GM21367 (cell line): ENCODE measurements around the gene GALNTL6.

ENCODE experiments used
- ATAC-seq: cut with Tn5 transposase; IDR thresholded peaks from one replicate; pipeline ENCODE4 v1.9.1; 2021; ENCODE audit not compliant: unreplicated experiment

Gene GALNTL6

GRCh38 chr4:171876636-171877035 is 63.4 kb downstream of the GALNTL6 start:
- no peak for ATAC-seq

- no peak for ATAC-seq
Measured at GRCh38 chr4:171880136-171880535, 66.9 kb downstream of the GALNTL6 start.

- no peak for ATAC-seq
Measured at GRCh38 chr4:171889681-171890080, 76.5 kb downstream of the GALNTL6 start.

GRCh38 chr4:171891038-171891437 is 77.8 kb downstream of the GALNTL6 start:
- ATAC-seq = peak; percentile 72

GRCh38 chr4:171896426-171896825 is 83.2 kb downstream of the GALNTL6 start:
- ATAC-seq = no peak

GRCh38 chr4:171919314-171919713 is 106.1 kb downstream of the GALNTL6 start:
- ATAC-seq = no peak

GRCh38 chr4:171920901-171921300 is 107.7 kb downstream of the GALNTL6 start:
- ATAC-seq = no peak

GRCh38 chr4:171924746-171925376 is 111.7 kb downstream of the GALNTL6 start:
- ATAC-seq = no peak

GRCh38 chr4:171928336-171928735 is 115.1 kb downstream of the GALNTL6 start:
- ATAC-seq = no peak

GRCh38 chr4:171929477-171929876 is 116.3 kb downstream of the GALNTL6 start:
- ATAC-seq = no peak

- ATAC-seq = no peak
Measured at GRCh38 chr4:171929907-171930306, 116.7 kb downstream of the GALNTL6 start.

GRCh38 chr4:171932238-171932637 is 119.0 kb downstream of the GALNTL6 start:
- no peak for ATAC-seq

GRCh38 chr4:171940656-171941055 is 127.5 kb downstream of the GALNTL6 start:
- no peak for ATAC-seq

GRCh38 chr4:171947400-171947799 is 134.2 kb downstream of the GALNTL6 start:
- no peak for ATAC-seq

- ATAC-seq = no peak
Measured at GRCh38 chr4:171948038-171948437, 134.8 kb downstream of the GALNTL6 start.

GRCh38 chr4:171954650-171955049 is 141.4 kb downstream of the GALNTL6 start:
- ATAC-seq = peak; percentile 65

GRCh38 chr4:171956678-171957077 is 143.5 kb downstream of the GALNTL6 start:
- ATAC-seq = no peak

- no peak for ATAC-seq
Measured at GRCh38 chr4:171962110-171962509, 148.9 kb downstream of the GALNTL6 start.

GRCh38 chr4:171966356-171966755 is 153.2 kb downstream of the GALNTL6 start:
- no peak for ATAC-seq

- ATAC-seq = no peak
Measured at GRCh38 chr4:171978216-171978615, 165.0 kb downstream of the GALNTL6 start.

- ATAC-seq = no peak
Measured at GRCh38 chr4:171979461-171979860, 166.3 kb downstream of the GALNTL6 start.

GRCh38 chr4:171981185-171981584 is 168.0 kb downstream of the GALNTL6 start:
- ATAC-seq = no peak
